HPDE6-E6E7 (cell line): ENCODE data around the gene PLCXD1.
"Not testable (repeated sequence)": the region's sequence is repeated elsewhere in the genome, so short reads cannot be mapped to it uniquely, and the experiment has no call there.

Experiments
- DNase-seq: peaks from one replicate; pipeline ENCODE4 v3.0.0; 2011; ENCODE audit warnings: missing footprints; ENCODE audit errors: extremely low spot score

The PLCXD1 gene

GRCh38 chrX:351324-351641, 70.1 kb downstream of the PLCXD1 start:
- DNase-seq = not testable (repeated sequence)

GRCh38 chrX:351736-352135, 70.6 kb downstream of the PLCXD1 start:
- DNase-seq = no peak

- no peak for DNase-seq
Measured at GRCh38 chrX:352181-352580, 71.0 kb downstream of the PLCXD1 start.

- no peak for DNase-seq
Measured at GRCh38 chrX:352582-353314, 71.6 kb downstream of the PLCXD1 start.
